GM21737 (cell line): Measurements from ENCODE around the gene E2F7.
A peak's percentile ranks its signal among the peaks of the same experiment; 100 is the strongest.

Source experiments
- ATAC-seq: cut with Tn5 transposase; IDR thresholded peaks from one replicate; pipeline ENCODE4 v1.9.1; 2021; ENCODE audit warnings: mild to moderate bottlenecking, moderate library complexity; ENCODE audit not compliant: unreplicated experiment

E2F7 gene

GRCh38 chr12:77019920-77020319, 45.4 kb downstream of the E2F7 start:
- no peak for ATAC-seq

DNA sequence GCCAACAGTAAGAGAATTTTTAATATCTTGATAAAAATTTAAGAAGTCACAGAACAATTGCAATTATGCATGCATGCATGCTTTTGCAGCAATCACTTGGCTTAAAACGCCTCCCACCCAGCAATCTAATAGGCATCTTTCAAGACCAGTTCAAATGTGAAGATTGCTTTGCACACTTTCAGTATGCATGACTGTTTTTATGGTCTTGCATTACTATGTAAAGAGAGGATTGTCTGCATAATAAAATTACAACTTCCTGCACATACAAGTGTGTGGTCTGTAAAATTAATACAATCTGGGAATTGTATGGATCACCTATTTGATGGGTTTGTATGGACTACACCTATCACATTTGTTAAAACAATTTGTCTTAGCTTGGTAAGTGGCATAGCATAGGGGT, 48.8 kb downstream of the E2F7 start:
- no peak for ATAC-seq

DNA sequence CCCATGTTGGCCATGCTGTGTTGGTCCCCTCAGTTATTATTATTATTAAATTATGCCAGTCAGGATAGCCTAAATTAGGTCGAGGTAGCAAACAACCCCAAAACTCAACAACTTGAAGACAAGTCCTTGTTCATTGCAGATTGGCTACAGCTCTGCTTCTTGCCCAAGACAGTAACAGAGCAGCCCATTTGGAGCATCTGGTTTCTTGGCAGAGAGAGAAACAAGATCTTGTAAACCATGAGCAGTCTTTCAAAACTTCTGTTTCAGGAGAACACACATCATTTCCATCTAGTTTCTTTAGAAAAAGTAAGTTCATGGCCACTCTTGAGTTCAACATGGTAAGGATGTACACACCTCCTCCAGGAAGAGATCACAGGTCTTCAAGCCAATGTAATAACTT, 52.3 kb downstream of the E2F7 start:
- no peak for ATAC-seq

DNA sequence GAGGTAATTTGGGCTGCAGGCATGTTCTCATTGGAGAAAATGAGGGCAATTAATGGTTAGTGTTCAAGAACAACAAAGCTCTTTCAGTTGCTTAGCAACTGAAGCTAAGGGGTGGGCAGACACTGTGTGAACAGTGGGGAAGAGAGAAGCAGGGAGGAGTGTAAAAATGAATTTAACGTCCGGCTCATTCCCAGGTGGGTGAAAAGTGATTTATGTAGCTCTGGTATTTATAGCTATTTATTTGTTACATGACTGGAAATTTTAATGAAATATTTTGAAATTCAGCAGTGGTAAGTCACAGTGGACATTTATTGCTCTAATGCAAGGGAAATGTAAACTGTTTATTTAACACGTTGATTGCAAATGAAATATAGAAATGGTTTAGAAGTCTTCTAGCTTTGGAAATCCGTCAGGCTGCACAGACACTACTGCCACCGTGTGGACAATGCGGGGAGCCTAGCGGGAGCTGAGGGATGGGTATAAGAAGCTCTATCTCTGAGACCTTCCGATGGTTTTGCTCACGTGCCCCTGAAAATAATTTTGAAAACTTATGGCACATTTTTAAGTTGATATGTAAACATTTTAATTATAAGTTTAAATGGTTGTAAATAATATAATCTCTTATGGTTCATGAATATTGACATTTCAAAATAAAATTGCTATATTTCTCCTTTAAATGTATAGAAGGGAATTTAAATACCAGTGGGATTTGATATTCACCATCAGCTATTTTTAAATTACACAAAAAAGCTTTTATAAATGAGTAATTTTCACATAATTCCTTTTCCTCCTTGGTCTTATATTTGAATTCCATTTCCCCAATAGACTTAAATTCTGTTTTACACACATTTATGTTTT, 54.4 kb downstream of the E2F7 start:
- ATAC-seq = peak; percentile 89

- ATAC-seq = no peak
Measured at GRCh38 chr12:77007476-77007875, 57.9 kb downstream of the E2F7 start.

DNA sequence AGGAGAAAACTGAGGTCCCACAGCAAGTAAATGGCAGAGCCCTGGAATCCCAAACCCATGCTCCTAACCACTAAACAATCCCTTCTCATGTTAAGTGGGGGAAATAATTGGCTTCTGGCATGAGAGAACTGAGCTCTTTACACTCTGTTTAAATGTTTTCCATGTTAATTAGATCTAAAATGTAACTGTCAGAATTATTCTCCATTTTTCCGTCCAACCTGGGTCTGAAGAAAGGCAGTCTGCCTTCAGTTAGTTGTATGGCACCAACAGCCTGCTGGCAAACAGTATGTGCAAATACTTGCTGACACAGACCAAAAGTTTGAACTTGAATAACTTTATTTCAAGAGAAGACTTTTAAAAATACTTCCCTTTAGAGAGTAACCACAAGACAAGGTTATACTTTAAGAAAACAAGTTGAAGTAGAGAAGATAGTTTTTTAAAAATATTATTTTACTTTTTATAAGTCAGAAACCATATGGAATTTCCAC, 59.7 kb downstream of the E2F7 start:
- ATAC-seq = no peak

DNA sequence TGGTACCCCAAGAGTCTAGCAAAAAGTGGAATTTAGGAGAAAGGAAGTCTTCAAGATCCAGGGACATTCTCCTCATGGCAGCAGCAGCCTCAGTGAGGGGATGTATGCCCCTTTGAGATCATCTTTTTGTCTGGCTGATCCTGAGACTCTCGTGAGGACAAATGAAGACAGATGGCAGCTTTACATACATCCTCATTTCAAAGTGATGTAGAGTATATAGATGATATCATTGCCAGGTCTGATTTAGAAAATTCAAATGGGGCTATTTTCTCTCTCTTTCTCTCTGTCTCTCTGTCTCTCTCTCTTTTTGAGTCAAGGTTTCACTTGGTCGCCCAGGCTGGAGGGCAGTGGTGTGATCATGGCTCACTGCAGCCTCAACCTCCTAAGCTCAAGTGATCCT, 61.5 kb downstream of the E2F7 start:
- ATAC-seq = no peak

DNA sequence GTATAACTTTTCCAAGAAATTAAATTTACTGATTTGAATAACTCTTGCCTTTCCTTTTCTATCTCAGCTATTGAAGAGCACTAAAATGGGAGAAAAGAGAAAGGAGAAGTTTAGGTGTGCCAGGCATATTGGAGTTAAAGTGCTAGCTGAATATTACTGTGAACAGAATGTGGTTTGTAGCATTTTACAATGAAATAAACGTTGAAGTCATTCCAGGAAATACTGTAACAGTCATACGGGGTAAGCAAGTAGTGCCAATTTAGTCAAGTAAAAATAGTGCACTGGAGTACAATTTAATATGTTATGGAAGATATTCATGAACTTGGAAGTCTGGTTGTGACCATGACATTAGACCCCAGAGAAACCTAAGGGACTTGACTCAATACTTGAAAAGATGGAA, 62.1 kb downstream of the E2F7 start:
- no peak for ATAC-seq

GRCh38 chr12:77002382-77002781, 63.0 kb downstream of the E2F7 start:
- ATAC-seq = no peak

DNA sequence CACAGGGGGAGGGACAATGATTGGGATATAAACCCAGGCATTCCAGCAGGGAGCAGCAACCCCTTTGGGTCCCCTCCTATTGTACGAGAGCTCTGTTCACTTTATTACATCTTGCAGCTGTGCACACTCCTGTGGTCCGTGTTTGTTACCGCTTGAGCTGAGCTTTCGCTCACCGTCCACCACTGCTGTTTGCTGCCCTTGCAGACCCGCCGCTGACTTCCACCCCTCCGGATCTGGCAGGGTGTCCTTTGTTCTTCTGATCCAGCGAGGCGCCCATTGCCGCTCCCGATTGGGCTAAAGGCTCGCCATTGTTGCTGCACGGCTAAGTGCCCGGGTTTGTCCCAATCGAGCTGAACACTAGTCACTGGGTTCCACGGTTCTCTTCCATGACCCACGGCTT, 64.1 kb downstream of the E2F7 start:
- no peak for ATAC-seq

- no peak for ATAC-seq
Measured at GRCh38 chr12:76998908-76999556, 66.3 kb downstream of the E2F7 start.

- no peak for ATAC-seq
Measured at GRCh38 chr12:76998386-76998785, 67.0 kb downstream of the E2F7 start.

GRCh38 chr12:76997011-76997780, 68.2 kb downstream of the E2F7 start:
- ATAC-seq = no peak

- no peak for ATAC-seq
Measured at GRCh38 chr12:76990716-76991115, 74.7 kb downstream of the E2F7 start.

GRCh38 chr12:76984566-76984965, 80.8 kb downstream of the E2F7 start:
- no peak for ATAC-seq

DNA sequence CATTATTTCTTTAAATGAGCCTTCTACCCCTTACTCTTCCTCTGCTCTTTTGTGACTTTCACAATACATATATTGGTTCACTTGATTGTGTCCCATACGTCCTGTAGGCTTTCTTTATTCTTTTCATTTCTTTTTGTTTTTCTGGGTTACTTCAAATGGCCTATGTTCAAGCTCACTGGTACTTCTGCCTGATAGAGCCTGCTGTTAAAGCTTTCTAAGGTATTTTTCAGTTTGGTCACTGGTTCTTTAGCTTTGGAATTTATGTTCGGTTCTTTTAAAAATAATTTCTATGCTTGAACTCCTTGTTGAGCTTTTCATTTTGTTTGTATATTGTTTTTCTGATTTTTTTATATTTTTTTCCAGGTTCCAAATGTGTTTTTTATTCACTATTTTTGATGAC, 81.9 kb downstream of the E2F7 start:
- no peak for ATAC-seq

- ATAC-seq = no peak
Measured at GRCh38 chr12:76980196-76980595, 85.2 kb downstream of the E2F7 start.

- no peak for ATAC-seq
Measured at GRCh38 chr12:76976777-76977382, 88.5 kb downstream of the E2F7 start.
